ENCODE data around the gene FRAS1.

DNA sequence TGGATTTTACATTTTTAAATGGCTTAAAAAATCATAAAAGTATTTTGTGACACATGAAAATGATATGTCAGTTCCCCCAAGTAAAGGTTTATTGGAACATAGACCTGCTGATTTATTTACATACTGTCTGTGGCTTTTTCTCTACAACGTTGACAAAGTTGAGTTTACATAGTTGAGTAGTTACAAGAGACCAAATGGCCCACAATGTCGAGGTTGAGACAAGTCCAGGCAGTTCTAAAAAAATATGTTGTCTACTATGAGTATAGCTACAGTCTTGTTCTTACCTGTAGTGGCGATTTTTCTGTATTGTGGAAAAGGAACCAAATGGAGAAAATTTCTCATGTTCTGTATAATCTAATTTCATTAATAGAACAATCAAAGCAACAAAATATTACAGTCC is 163.2 kb downstream of the FRAS1 start:
- TF ChIP-seq, protein P1, sequence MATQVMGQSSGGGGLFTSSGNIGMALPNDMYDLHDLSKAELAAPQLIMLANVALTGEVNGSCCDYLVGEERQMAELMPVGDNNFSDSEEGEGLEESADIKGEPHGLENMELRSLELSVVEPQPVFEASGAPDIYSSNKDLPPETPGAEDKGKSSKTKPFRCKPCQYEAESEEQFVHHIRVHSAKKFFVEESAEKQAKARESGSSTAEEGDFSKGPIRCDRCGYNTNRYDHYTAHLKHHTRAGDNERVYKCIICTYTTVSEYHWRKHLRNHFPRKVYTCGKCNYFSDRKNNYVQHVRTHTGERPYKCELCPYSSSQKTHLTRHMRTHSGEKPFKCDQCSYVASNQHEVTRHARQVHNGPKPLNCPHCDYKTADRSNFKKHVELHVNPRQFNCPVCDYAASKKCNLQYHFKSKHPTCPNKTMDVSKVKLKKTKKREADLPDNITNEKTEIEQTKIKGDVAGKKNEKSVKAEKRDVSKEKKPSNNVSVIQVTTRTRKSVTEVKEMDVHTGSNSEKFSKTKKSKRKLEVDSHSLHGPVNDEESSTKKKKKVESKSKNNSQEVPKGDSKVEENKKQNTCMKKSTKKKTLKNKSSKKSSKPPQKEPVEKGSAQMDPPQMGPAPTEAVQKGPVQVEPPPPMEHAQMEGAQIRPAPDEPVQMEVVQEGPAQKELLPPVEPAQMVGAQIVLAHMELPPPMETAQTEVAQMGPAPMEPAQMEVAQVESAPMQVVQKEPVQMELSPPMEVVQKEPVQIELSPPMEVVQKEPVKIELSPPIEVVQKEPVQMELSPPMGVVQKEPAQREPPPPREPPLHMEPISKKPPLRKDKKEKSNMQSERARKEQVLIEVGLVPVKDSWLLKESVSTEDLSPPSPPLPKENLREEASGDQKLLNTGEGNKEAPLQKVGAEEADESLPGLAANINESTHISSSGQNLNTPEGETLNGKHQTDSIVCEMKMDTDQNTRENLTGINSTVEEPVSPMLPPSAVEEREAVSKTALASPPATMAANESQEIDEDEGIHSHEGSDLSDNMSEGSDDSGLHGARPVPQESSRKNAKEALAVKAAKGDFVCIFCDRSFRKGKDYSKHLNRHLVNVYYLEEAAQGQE (IDR thresholded peaks at IDR 0.05), result no peak
- TF ChIP-seq, protein P2, sequence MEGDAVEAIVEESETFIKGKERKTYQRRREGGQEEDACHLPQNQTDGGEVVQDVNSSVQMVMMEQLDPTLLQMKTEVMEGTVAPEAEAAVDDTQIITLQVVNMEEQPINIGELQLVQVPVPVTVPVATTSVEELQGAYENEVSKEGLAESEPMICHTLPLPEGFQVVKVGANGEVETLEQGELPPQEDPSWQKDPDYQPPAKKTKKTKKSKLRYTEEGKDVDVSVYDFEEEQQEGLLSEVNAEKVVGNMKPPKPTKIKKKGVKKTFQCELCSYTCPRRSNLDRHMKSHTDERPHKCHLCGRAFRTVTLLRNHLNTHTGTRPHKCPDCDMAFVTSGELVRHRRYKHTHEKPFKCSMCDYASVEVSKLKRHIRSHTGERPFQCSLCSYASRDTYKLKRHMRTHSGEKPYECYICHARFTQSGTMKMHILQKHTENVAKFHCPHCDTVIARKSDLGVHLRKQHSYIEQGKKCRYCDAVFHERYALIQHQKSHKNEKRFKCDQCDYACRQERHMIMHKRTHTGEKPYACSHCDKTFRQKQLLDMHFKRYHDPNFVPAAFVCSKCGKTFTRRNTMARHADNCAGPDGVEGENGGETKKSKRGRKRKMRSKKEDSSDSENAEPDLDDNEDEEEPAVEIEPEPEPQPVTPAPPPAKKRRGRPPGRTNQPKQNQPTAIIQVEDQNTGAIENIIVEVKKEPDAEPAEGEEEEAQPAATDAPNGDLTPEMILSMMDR (IDR thresholded peaks at IDR 0.05), result no peak
- TF ChIP-seq, protein P3, sequence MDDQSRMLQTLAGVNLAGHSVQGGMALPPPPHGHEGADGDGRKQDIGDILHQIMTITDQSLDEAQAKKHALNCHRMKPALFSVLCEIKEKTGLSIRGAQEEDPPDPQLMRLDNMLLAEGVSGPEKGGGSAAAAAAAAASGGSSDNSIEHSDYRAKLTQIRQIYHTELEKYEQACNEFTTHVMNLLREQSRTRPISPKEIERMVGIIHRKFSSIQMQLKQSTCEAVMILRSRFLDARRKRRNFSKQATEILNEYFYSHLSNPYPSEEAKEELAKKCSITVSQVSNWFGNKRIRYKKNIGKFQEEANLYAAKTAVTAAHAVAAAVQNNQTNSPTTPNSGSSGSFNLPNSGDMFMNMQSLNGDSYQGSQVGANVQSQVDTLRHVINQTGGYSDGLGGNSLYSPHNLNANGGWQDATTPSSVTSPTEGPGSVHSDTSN (IDR thresholded peaks at IDR 0.05), result no peak
- TF ChIP-seq, protein P4, sequence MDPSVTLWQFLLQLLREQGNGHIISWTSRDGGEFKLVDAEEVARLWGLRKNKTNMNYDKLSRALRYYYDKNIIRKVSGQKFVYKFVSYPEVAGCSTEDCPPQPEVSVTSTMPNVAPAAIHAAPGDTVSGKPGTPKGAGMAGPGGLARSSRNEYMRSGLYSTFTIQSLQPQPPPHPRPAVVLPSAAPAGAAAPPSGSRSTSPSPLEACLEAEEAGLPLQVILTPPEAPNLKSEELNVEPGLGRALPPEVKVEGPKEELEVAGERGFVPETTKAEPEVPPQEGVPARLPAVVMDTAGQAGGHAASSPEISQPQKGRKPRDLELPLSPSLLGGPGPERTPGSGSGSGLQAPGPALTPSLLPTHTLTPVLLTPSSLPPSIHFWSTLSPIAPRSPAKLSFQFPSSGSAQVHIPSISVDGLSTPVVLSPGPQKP (IDR thresholded peaks at IDR 0.05; ENCODE audit: low read depth, low read length), result no peak
- TF ChIP-seq, protein P5, sequence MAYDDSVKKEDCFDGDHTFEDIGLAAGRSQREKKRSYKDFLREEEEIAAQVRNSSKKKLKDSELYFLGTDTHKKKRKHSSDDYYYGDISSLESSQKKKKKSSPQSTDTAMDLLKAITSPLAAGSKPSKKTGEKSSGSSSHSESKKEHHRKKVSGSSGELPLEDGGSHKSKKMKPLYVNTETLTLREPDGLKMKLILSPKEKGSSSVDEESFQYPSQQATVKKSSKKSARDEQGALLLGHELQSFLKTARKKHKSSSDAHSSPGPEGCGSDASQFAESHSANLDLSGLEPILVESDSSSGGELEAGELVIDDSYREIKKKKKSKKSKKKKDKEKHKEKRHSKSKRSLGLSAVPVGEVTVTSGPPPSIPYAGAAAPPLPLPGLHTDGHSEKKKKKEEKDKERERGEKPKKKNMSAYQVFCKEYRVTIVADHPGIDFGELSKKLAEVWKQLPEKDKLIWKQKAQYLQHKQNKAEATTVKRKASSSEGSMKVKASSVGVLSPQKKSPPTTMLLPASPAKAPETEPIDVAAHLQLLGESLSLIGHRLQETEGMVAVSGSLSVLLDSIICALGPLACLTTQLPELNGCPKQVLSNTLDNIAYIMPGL (CRISPR knock-in tag; IDR thresholded peaks at IDR 0.05; ENCODE audit: borderline replicate concordance), result no peak
- TF ChIP-seq KDM1A (IDR thresholded peaks at IDR 0.05; ENCODE audit: low read depth), result no peak
